ENCODE results near the gene ZNF385C.

The ZNF385C gene

GRCh38 chr17:42131232-42131631 is 33.0 kb upstream of the ZNF385C start:
- no peak for DNase-seq
- Mint-ChIP-seq H3K9me3 (no peaks in the 10 kb centered on the region), H3K36me3 (ENCODE audit: low read depth) (peaks cover 92% of the 10 kb centered on the region), H3K27me3 (no peaks in the 10 kb centered on the region), H3K4me3 (no peak overlapping the region), H3K27ac (peak overlapping the region; percentile 82), H3K4me1 (ENCODE audit: low read depth) (peaks cover 58% of the 10 kb centered on the region)

- H3K27ac Mint-ChIP-seq, result peak overlapping the region; percentile 82
- peaks cover 50% of the 10 kb centered on the region for H3K4me1 Mint-ChIP-seq (ENCODE audit: low read depth)
- no peak overlapping the region for H3K4me3 Mint-ChIP-seq
- H3K27me3 Mint-ChIP-seq, result no peaks in the 10 kb centered on the region
- H3K9me3 Mint-ChIP-seq, result no peaks in the 10 kb centered on the region
- DNase-seq, result no peak
- peaks cover 92% of the 10 kb centered on the region for H3K36me3 Mint-ChIP-seq (ENCODE audit: low read depth)
These were observed 32.1 kb upstream of the ZNF385C start for GRCh38 chr17:42130310-42130936.

- no peaks in the 10 kb centered on the region for H3K9me3 Mint-ChIP-seq
These were observed 31.0 kb upstream of the ZNF385C start for GRCh38 chr17:42129109-42129837.

DNA sequence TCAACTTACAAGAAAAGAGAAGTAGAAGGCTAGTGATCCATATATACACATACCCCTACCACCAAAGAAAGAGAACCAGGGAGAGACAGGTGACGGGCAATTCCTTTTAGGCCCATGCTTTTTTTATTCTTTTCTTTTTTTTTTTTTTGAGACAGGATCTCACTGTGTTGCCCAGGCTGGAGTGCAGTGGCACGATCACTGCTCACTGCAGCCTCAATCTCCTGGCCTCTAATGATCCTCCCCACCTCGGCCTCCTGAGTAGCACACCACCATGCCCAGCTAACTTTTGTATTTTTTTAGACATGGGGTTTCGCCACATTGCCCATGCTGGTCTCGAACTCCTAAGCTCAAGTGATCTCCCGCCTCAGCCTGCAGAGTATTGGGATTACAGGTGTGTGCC is 29.1 kb upstream of the ZNF385C start:
- Mint-ChIP-seq H3K36me3 (ENCODE audit: low read depth) (peaks cover 84% of the 10 kb centered on the region), H3K27ac (peak overlapping the region; percentile 42), H3K27me3 (no peaks in the 10 kb centered on the region)

More at GRCh38 chr17:42129109-42129837, 31.0 kb upstream of the ZNF385C start:
- H3K27ac Mint-ChIP-seq, result peak overlapping the region; percentile 85
- no peak overlapping the region for H3K4me3 Mint-ChIP-seq
- peaks cover 41% of the 10 kb centered on the region for H3K4me1 Mint-ChIP-seq (ENCODE audit: low read depth)
- peaks cover 91% of the 10 kb centered on the region for H3K36me3 Mint-ChIP-seq (ENCODE audit: low read depth)
- no peak for DNase-seq
- H3K27me3 Mint-ChIP-seq, result no peaks in the 10 kb centered on the region

DNA sequence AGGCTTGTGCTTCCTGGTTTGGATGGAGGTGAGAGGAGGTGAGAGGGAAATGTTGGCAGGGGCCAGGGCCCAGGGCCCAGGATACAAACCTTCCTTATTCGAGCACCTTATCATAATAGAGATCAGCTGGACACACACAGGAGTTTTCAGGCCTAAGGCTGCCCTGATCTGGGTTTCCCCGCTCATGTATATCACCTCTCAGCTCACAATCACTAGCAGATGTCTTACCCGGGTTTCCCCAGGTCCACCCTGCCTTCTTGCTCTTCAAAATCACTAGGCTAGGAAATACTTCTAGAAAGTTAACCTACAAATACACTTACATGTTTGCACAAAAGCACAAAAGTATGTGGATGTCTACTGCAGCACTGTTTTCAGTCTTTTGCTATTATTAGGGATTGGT is 28.6 kb upstream of the ZNF385C start:
- Mint-ChIP-seq H3K4me1 (ENCODE audit: low read depth) (peaks cover 17% of the 10 kb centered on the region), H3K36me3 (ENCODE audit: low read depth) (peaks cover 85% of the 10 kb centered on the region), H3K9me3 (no peaks in the 10 kb centered on the region), H3K27me3 (no peaks in the 10 kb centered on the region), H3K4me3 (no peak overlapping the region), H3K27ac (peak overlapping the region; percentile 7)
- no peak for DNase-seq

More for the DNA sequence above, 29.1 kb upstream of the ZNF385C start:
- no peak overlapping the region for H3K4me3 Mint-ChIP-seq
- H3K9me3 Mint-ChIP-seq, result no peaks in the 10 kb centered on the region
- H3K4me1 Mint-ChIP-seq (ENCODE audit: low read depth), result peaks cover 23% of the 10 kb centered on the region
- DNase-seq, result no peak

- no peak overlapping the region for H3K27ac Mint-ChIP-seq
- DNase-seq, result no peak
- H3K4me1 Mint-ChIP-seq (ENCODE audit: low read depth), result peaks cover 12% of the 10 kb centered on the region
- H3K4me3 Mint-ChIP-seq, result no peak overlapping the region
- peaks cover 78% of the 10 kb centered on the region for H3K36me3 Mint-ChIP-seq (ENCODE audit: low read depth)
- no peaks in the 10 kb centered on the region for H3K9me3 Mint-ChIP-seq
- H3K27me3 Mint-ChIP-seq, result no peaks in the 10 kb centered on the region
These were observed 27.3 kb upstream of the ZNF385C start for GRCh38 chr17:42125565-42125964.

DNA sequence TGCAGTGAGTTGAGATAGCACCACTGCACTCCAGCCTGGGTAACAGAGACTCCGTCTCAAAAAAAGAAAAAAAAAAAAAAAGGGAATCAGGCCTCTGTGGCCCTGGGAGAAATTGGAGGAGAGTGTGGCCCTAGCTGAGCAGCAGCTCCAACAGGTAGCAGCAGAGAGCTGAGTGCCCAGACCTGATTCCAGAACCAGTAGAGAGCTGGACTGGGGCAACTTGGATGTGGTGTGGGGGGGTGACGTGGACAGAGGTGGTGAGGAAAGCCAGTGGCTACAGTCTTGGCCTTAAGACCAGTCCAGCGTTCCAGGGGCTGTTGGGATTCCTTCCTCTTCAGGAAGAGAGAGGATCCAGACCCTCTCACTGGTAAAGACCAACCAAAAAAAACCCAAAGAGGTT is 26.0 kb upstream of the ZNF385C start:
- Mint-ChIP-seq H3K4me3 (no peak overlapping the region), H3K36me3 (ENCODE audit: low read depth) (peaks cover 77% of the 10 kb centered on the region), H3K4me1 (ENCODE audit: low read depth) (peaks cover 23% of the 10 kb centered on the region), H3K27me3 (no peaks in the 10 kb centered on the region), H3K27ac (no peak overlapping the region), H3K9me3 (no peaks in the 10 kb centered on the region)
- no peak for DNase-seq

DNA sequence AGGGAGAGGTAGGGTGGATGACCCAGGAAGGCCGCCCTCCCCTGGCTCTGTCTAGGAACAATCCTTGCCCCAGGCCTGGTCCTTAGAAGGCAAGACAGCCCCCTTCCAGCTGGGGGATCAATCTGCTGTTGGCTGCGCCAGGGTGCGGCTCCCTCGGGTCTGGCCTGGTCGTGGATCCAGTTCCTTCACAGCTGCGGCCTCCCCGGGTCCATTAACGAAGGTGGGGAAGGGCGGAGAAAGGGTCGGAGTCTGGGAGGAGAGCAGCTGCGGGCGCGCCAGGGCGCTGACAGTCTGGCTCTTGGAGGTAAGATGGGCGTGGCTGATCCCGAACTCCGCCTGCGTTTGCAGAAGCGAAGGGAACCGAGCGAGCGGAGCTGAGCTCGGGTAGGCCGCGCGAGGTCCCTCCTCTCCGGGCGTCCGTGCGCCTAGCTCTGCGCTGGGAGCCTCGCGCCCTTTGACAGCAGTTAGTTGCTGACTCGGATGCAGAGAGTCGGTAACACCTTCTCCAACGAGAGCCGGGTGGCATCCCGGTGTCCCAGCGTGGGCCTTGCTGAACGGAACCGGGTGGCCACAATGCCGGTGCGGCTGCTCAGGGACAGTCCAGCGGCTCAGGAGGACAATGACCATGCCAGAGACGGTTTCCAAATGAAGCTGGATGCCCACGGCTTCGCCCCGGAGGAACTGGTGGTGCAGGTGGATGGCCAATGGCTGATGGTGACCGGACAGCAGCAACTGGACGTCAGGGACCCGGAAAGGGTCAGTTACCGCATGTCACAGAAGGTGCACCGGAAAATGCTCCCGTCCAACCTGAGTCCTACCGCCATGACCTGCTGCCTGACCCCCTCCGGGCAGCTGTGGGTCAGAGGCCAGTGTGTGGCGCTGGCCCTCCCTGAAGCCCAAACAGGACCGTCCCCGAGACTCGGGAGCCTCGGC is 24.4 kb upstream of the ZNF385C start, which contains the start of gene HSPB9:
HSPB9 (plus strand) TSS at position 434 of the 933 bp plus-strand sequence; CDS start at position 481, 47 bp downstream.
- Mint-ChIP-seq H3K27ac (peak within 1 kb of the TSS; percentile 89), H3K27me3 (no peaks in the 10 kb centered on the region), H3K4me1 (ENCODE audit: low read depth) (peaks cover 27% of the 10 kb centered on the region), H3K4me3 (peak within 1 kb of the TSS; percentile 77), H3K9me3 (no peaks in the 10 kb centered on the region), H3K36me3 (ENCODE audit: low read depth) (peaks cover 77% of the 10 kb centered on the region)
- DNase-seq, result no peak

- Mint-ChIP-seq H3K36me3 (ENCODE audit: low read depth) (peaks cover 77% of the 10 kb centered on the region), H3K27me3 (no peaks in the 10 kb centered on the region), H3K9me3 (no peaks in the 10 kb centered on the region), H3K4me1 (ENCODE audit: low read depth) (peaks cover 34% of the 10 kb centered on the region), H3K27ac (peak within 1 kb of the TSS; percentile 89), H3K4me3 (peak within 1 kb of the TSS; percentile 77)
- peak; percentile 86 for DNase-seq
These were observed 22.8 kb upstream of the ZNF385C start, which contains the start of gene KAT2A for GRCh38 chr17:42120770-42121769. Gene KAT2A (minus strand): TSS chr17:42121367. CDS start chr17:42121304, 63 bp downstream.

GRCh38 chr17:42120161-42120769 is 22.0 kb upstream of the ZNF385C start:
- Mint-ChIP-seq H3K27ac (peak overlapping the region; percentile 89), H3K36me3 (ENCODE audit: low read depth) (peaks cover 77% of the 10 kb centered on the region), H3K27me3 (no peaks in the 10 kb centered on the region), H3K9me3 (no peaks in the 10 kb centered on the region), H3K4me1 (ENCODE audit: low read depth) (peaks cover 35% of the 10 kb centered on the region), H3K4me3 (peak overlapping the region; percentile 77)
- DNase-seq, result no peak

- DNase-seq, result no peak
- H3K9me3 Mint-ChIP-seq, result no peaks in the 10 kb centered on the region
- H3K4me3 Mint-ChIP-seq, result peak overlapping the region; percentile 77
- H3K4me1 Mint-ChIP-seq (ENCODE audit: low read depth), result peaks cover 35% of the 10 kb centered on the region
- H3K27me3 Mint-ChIP-seq, result no peaks in the 10 kb centered on the region
- H3K27ac Mint-ChIP-seq, result peak overlapping the region; percentile 89
- H3K36me3 Mint-ChIP-seq (ENCODE audit: low read depth), result peaks cover 76% of the 10 kb centered on the region
These were observed 21.0 kb upstream of the ZNF385C start for GRCh38 chr17:42119301-42119700.

- no peaks in the 10 kb centered on the region for H3K27me3 Mint-ChIP-seq
- peaks cover 80% of the 10 kb centered on the region for H3K36me3 Mint-ChIP-seq (ENCODE audit: low read depth)
- no peaks in the 10 kb centered on the region for H3K9me3 Mint-ChIP-seq
- H3K27ac Mint-ChIP-seq, result peak overlapping the region; percentile 44
- no peak for DNase-seq
- H3K4me1 Mint-ChIP-seq (ENCODE audit: low read depth), result peaks cover 36% of the 10 kb centered on the region
- peak overlapping the region; percentile 44 for H3K4me3 Mint-ChIP-seq
These were observed 20.3 kb upstream of the ZNF385C start for GRCh38 chr17:42118545-42118944.

- no peak for DNase-seq
- Mint-ChIP-seq H3K4me1 (ENCODE audit: low read depth) (peaks cover 37% of the 10 kb centered on the region), H3K36me3 (ENCODE audit: low read depth) (peaks cover 81% of the 10 kb centered on the region), H3K9me3 (no peaks in the 10 kb centered on the region), H3K4me3 (no peak overlapping the region), H3K27ac (peak overlapping the region; percentile 44), H3K27me3 (no peaks in the 10 kb centered on the region)
These were observed 19.8 kb upstream of the ZNF385C start for GRCh38 chr17:42118126-42118510.
